ENCODE data around the gene SELL.

GRCh38 chr1:169726851-169727250, 15.4 kb upstream of the SELL start:
- TF ChIP-seq CTCF (IDR thresholded peaks at IDR 0.05; ENCODE audit: low read length) (no peak), EZH2 (IDR thresholded peaks at IDR 0.05; ENCODE audit: borderline replicate concordance, low read length) (no peak)
